Measurements from ENCODE around the gene PTAFR. TPM values are rescaled to one million over a fixed set of nuclear protein-coding genes. Genes with fewer than 3 reads are reported as not detected.

PTAFR gene
- total and polyA plus RNA-seq, 2 of the 8 experiments (the other 6 are each of a cell fraction or from before 2014, with no cell fraction given): 1.2 to 4.9 TPM

GRCh38 chr1:28161751-28162150 lies 14.7 kb downstream of the PTAFR start:
- H2AFZ ChIP-seq (ENCODE audit: low read length): no peak overlapping the region
- ChIA-PET CTCF (ENCODE audit: partially characterized antibody) (interaction anchor here (0.9 to 2.7 kb wide), 6 partner anchors 13 to 419 kb away, joined by 3 to 8 read pairs (median 4); no protein-coding TSS in a partner anchor), POLR2A (ENCODE audit: partially characterized antibody) (interaction anchor here (1.3 to 2.2 kb wide), 3 partner anchors 15 to 346 kb away, joined by 4 to 5 read pairs (median 4); no protein-coding TSS in a partner anchor)
- no peak overlapping the region for H2BK120ac ChIP-seq (replicated peaks; ENCODE audit: low read depth, low read length)
- no peak overlapping the region for H2BK5ac ChIP-seq (ENCODE audit: low read depth, low read length)
- H4K91ac ChIP-seq (replicated peaks; ENCODE audit: insufficient read length, low read length): no peak overlapping the region
- no peaks in the 10 kb centered on the region for H3K4me1 ChIP-seq (replicated peaks in 1 of 4; ENCODE audit: control insufficient read depth in 3 of 4, insufficient read depth in 4 of 4, low read length in 3 of 4)
- H3K36me3 ChIP-seq (ENCODE audit: control insufficient read depth in 2 of 4, insufficient read depth in 4 of 4, low read length in 3 of 4): no peaks in the 10 kb centered on the region
- H3K4ac ChIP-seq (replicated peaks; ENCODE audit: insufficient read length, low read depth, low read length): no peak overlapping the region
- no peaks in the 10 kb centered on the region for H3K79me2 ChIP-seq (ENCODE audit: control insufficient read depth in 1 of 2, insufficient read depth in 2 of 2, low read length in 2 of 2)
- no peaks in the 10 kb centered on the region for H3K79me1 ChIP-seq (ENCODE audit: low read depth, low read length)
- no peak overlapping the region; the same call in 1 of the 2 replicates for H3K18ac ChIP-seq (ENCODE audit: extremely low read depth, low read length)
- H4K8ac ChIP-seq (ENCODE audit: extremely low read depth, insufficient read depth, low read length): no peak overlapping the region
- H3K14ac ChIP-seq (ENCODE audit: insufficient read length): no peak overlapping the region
- H3K9me3 ChIP-seq (ENCODE audit: insufficient read depth in 2 of 2, low read depth in 1 of 2, low read length in 1 of 2): no peaks in the 10 kb centered on the region
- no peak overlapping the region for H2BK20ac ChIP-seq (ENCODE audit: low read length)
- TF ChIP-seq NANOG (IDR thresholded peaks at IDR 0.05; ENCODE audit: insufficient read depth, low read depth, low read length, poor library complexity, severe bottlenecking) (no peak), ZNF274 (IDR thresholded peaks at IDR 0.05; ENCODE audit: borderline replicate concordance, extremely low read depth, low read length) (no peak), ASH2L (IDR thresholded peaks at IDR 0.05; ENCODE audit: low read length) (no peak), YY1 (IDR thresholded peaks at IDR 0.05; ENCODE audit: low read depth, low read length) (no peak), POU5F1 (IDR thresholded peaks at IDR 0.05; ENCODE audit: low read depth, low read length) (no peak), SP4 (IDR thresholded peaks at IDR 0.05; ENCODE audit: low read length) (no peak), BACH1 (IDR thresholded peaks at IDR 0.05; ENCODE audit: low read length) (no peak), EP300 (IDR thresholded peaks at IDR 0.05; ENCODE audit: borderline replicate concordance in 1 of 2, low read depth in 2 of 2, low read length in 2 of 2) (no peak), RFX5 (IDR thresholded peaks at IDR 0.05; ENCODE audit: borderline replicate concordance, low read depth, low read length) (no peak), KDM4A (IDR thresholded peaks at IDR 0.05; ENCODE audit: low read depth, low read length, severe bottlenecking) (no peak), MAX (IDR thresholded peaks at IDR 0.05) (no peak), BCL11A (IDR thresholded peaks at IDR 0.05; ENCODE audit: low read depth in 2 of 2, low read length in 2 of 2) (no peak), SIRT6 (IDR thresholded peaks at IDR 0.05; ENCODE audit: low read length) (no peak), EZH2 (IDR thresholded peaks at IDR 0.05; ENCODE audit: low read depth, low read length, severe bottlenecking) (no peak)
- DNase-seq (ENCODE audit: low read depth in 1 of 2, low spot score in 2 of 2) (no peak), FAIRE-seq (no peak)
- no peak overlapping the region for H2BK15ac ChIP-seq (ENCODE audit: low read length)
- no peaks in the 10 kb centered on the region for H3K27me3 ChIP-seq (replicated peaks in 1 of 4; ENCODE audit: control insufficient read depth in 3 of 4, extremely low read depth in 1 of 4, insufficient read depth in 3 of 4, low read length in 3 of 4)
- no peak overlapping the region for H3K4me2 ChIP-seq (ENCODE audit: insufficient read depth in 1 of 2, low read depth in 2 of 2, low read length in 2 of 2)
- H3K23ac ChIP-seq (ENCODE audit: insufficient read length): no peak overlapping the region
- no peaks in the 10 kb centered on the region for H4K20me1 ChIP-seq (replicated peaks in 1 of 2; ENCODE audit: control insufficient read depth in 1 of 2, insufficient read depth in 2 of 2, low read length in 2 of 2)
- H3K27ac ChIP-seq (ENCODE audit: low read depth, low read length): no peak overlapping the region
- 0 out of 2 replicates have a peak overlapping the region, but pooled peaks have one; percentile 43 for H2BK12ac ChIP-seq (ENCODE audit: low read depth, low read length)
- no peak overlapping the region for H3K56ac ChIP-seq (replicated peaks; ENCODE audit: insufficient read length, low read depth, low read length)
- no peak overlapping the region for H4K5ac ChIP-seq (ENCODE audit: insufficient read length, low read depth, low read length)
- no peaks in the 10 kb centered on the region for H3K23me2 ChIP-seq (ENCODE audit: low read depth, low read length)
- H3K4me3 ChIP-seq (ENCODE audit: extremely low read depth in 1 of 4, insufficient read depth in 2 of 4, low read depth in 3 of 4, low read length in 4 of 4): no peak overlapping the region
- H2AK5ac ChIP-seq (ENCODE audit: low read depth, low read length): no peak overlapping the region
- 91% methylated on average over 3 of the region's 3 CpGs; no CpG with 5 or more reads in 1 of the 2 experiments for WGBS, 2 experiments (ENCODE audit: extremely low coverage in 1 of 2, insufficient coverage in 1 of 2, insufficient read length in 1 of 2, insufficient replicate concordance in 2 of 2, low coverage in 1 of 2, low lambda C conversion rate in 2 of 2, missing lambda C conversion rate in 1 of 2)
- no peak overlapping the region for H3K9ac ChIP-seq (replicated peaks in 1 of 4; ENCODE audit: extremely low read depth in 1 of 4, low read depth in 3 of 4, low read length in 3 of 4)
